GM12878 (cell line): ENCODE results near the gene HSP90AB1. TPM values are rescaled to one million over a fixed set of nuclear protein-coding genes. Genes with fewer than 3 reads are reported as not detected.

ENCODE experiments used
- ATAC-seq: fragments of 200-7000 bp; cut with Tn5 transposase; 3 replicates; pipeline ENCODE4 v1.9.1; 2020; ENCODE audit warnings: mild to moderate bottlenecking, moderate library complexity
- BruUV-seq: library from RNA; stranded (reverse); fragments of 400-500 nt; replicated peaks from 2 replicates; lab custom pipeline; 2021; lab: Mats Ljungman, UMichigan
- CTCF ChIA-PET: fragments of 300-600 bp; sonication (Branson Sonifier 250); formaldehyde crosslinking; extraction: SDS; loops from one replicate; lab custom pipeline; 2021; ENCODE audit warnings: inconsistent platforms; lab: Yijun Ruan, JAX
- POLR2A ChIA-PET: fragments of 350-600 bp; formaldehyde crosslinking; extraction: SDS; loops from one replicate; lab custom pipeline; 2021; ENCODE audit warnings: inconsistent platforms; lab: Charles Lee
- RAD21 ChIA-PET: fragments of 300-600 bp; sonication (Branson Sonifier 250); formaldehyde crosslinking; loops from one replicate; lab custom pipeline; 2023; ENCODE audit warnings: antibody characterized with exemption; ENCODE audit not compliant: unreplicated experiment; lab: Charles Lee
- SMC1A ChIA-PET: fragments of 300-600 bp; sonication (Branson Sonifier 250); formaldehyde crosslinking; loops from one replicate; lab custom pipeline; 2023; ENCODE audit not compliant: unreplicated experiment, uncharacterized antibody; lab: Charles Lee
- DNase-seq: peaks from one replicate; pipeline ENCODE4 v3.0.0-alpha.2; 2011; ENCODE audit warnings: low read depth, low spot score
- FAIRE-seq: peaks from 3 replicates; lab custom pipeline; 2011; peaks lifted over from hg19 to GRCh38; lab: Jason Lieb, UNC
- H2AFZ ChIP-seq: 2 replicates; pipeline ENCODE4 v1.6.0; 2011; ENCODE audit warnings: low read depth, low read length, control low read depth; ENCODE audit not compliant: control insufficient read depth
- H3K27ac ChIP-seq: 2 replicates; pipeline ENCODE4 v1.5.1; 2011; ENCODE audit warnings: control low read depth; ENCODE audit not compliant: control insufficient read depth, insufficient read depth
- H3K27me3 ChIP-seq, 2 experiments: replicated peaks in 1 of 2; 2 replicates each; pipeline versions ENCODE4 v1.6.0 to v1.6.1; 2011; ENCODE audit warnings: low read length in 1 of 2; ENCODE audit not compliant: control insufficient read depth in 2 of 2, insufficient read depth in 2 of 2
- H3K36me3 ChIP-seq, 2 experiments: 2 replicates each; pipeline ENCODE4 v1.5.1; 2011; ENCODE audit warnings: low read length in 1 of 2; ENCODE audit not compliant: control insufficient read depth in 2 of 2, insufficient read depth in 2 of 2
- H3K4me1 ChIP-seq: 2 replicates; pipeline ENCODE4 v1.6.1; 2011; ENCODE audit warnings: mild to moderate bottlenecking, low read length, moderate library complexity, mixed read lengths; ENCODE audit not compliant: control insufficient read depth, insufficient read depth
- H3K4me2 ChIP-seq: 2 replicates; pipeline ENCODE4 v1.6.0; 2011; ENCODE audit warnings: control low read depth; ENCODE audit not compliant: control insufficient read depth, insufficient read depth
- H3K4me3 ChIP-seq: fragments of 200-600 bp; sonication (generic); 2 replicates; pipeline ENCODE4 v1.5.1; 2016
- H3K79me2 ChIP-seq: 2 replicates; pipeline ENCODE4 v1.6.0; 2011; ENCODE audit warnings: low read length; ENCODE audit not compliant: control insufficient read depth, insufficient read depth
- H3K9ac ChIP-seq: 2 replicates; pipeline ENCODE4 v1.8.0; 2011; ENCODE audit warnings: low read length, control low read depth, mixed read lengths; ENCODE audit not compliant: control insufficient read depth, insufficient read depth
- H3K9me3 ChIP-seq: replicated peaks from 3 replicates; pipeline ENCODE4 v1.5.1; 2011; ENCODE audit warnings: mild to moderate bottlenecking, low read length; ENCODE audit not compliant: control insufficient read depth, insufficient read depth
- H4K20me1 ChIP-seq: 2 replicates; pipeline ENCODE4 v1.6.0; 2011; ENCODE audit not compliant: control insufficient read depth, insufficient read depth
- BACH1 ChIP-seq: fragments of 450-650 bp; IDR thresholded peaks from 2 replicates; pipeline ENCODE4 v1.6.1; 2017; ENCODE audit warnings: mild to moderate bottlenecking, borderline replicate concordance
- BCL3 ChIP-seq: IDR thresholded peaks from 2 replicates; pipeline ENCODE4 v1.6.1; 2011; ENCODE audit warnings: borderline replicate concordance, low read depth, mild to moderate bottlenecking, moderate library complexity, low read length; ENCODE audit not compliant: insufficient read depth, poor library complexity, severe bottlenecking
- BMI1 ChIP-seq: fragments of 450-650 bp; IDR thresholded peaks from 2 replicates; pipeline ENCODE4 v1.6.1; 2016; ENCODE audit warnings: mild to moderate bottlenecking, moderate library complexity, borderline replicate concordance
- CHD2 ChIP-seq: IDR thresholded peaks from 2 replicates; pipeline ENCODE4 v1.6.1; 2011; ENCODE audit warnings: low read depth, low read length, improper control_type of control experiment, borderline replicate concordance
- HDAC6 ChIP-seq: fragments of 200-600 bp; sonication (generic); IDR thresholded peaks from one replicate; pipeline ENCODE4 v1.8.0; 2017; ENCODE audit warnings: antibody characterized with exemption; ENCODE audit not compliant: unreplicated experiment
- POLR2A ChIP-seq: IDR thresholded peaks from 2 replicates; pipeline ENCODE4 v1.6.1; 2011; ENCODE audit warnings: low read depth, mild to moderate bottlenecking, low read length
- POLR2AphosphoS2 ChIP-seq: IDR thresholded peaks from 2 replicates; pipeline ENCODE4 v1.6.1; 2011; ENCODE audit warnings: low read depth, mild to moderate bottlenecking, low read length, improper control_type of control experiment, moderate library complexity
- POLR2AphosphoS5 ChIP-seq: IDR thresholded peaks from 2 replicates; pipeline ENCODE4 v1.6.1; 2011; ENCODE audit warnings: mild to moderate bottlenecking, low read length, inconsistent platforms
- POU2F2 ChIP-seq: IDR thresholded peaks from 3 replicates; pipeline ENCODE4 v1.6.1; 2011; ENCODE audit warnings: low read depth, mild to moderate bottlenecking, low read length, borderline replicate concordance
- SMAD5 ChIP-seq: IDR thresholded peaks from 2 replicates; pipeline ENCODE4 v1.6.1; 2016; ENCODE audit warnings: antibody characterized with exemption, low read depth
- TCF3 ChIP-seq: IDR thresholded peaks from 2 replicates; pipeline ENCODE4 v1.6.1; 2012; ENCODE audit warnings: low read depth, mild to moderate bottlenecking, low read length, borderline replicate concordance; ENCODE audit not compliant: insufficient read depth
- TCF7 ChIP-seq: IDR thresholded peaks from 2 replicates; pipeline ENCODE4 v1.6.1; 2014; ENCODE audit warnings: antibody characterized with exemption, borderline replicate concordance
- WRNIP1 ChIP-seq: IDR thresholded peaks from 2 replicates; pipeline ENCODE4 v1.6.1; 2011; ENCODE audit warnings: low read depth, low read length, improper control_type of control experiment, borderline replicate concordance
- ZNF24 ChIP-seq: fragments of 450-650 bp; IDR thresholded peaks from 2 replicates; pipeline ENCODE4 v1.6.1; 2017; ENCODE audit warnings: antibody characterized with exemption, mild to moderate bottlenecking
- WGBS: methylation state at CpG from one replicate; pipeline ENCODE4 v1.1.6; 2016; ENCODE audit warnings: low lambda C conversion rate; ENCODE audit not compliant: insufficient replicate concordance, insufficient coverage; ENCODE audit errors: missing lambda C conversion rate; 5-methylcytosine and 5-hydroxymethylcytosine counted together
- in situ Hi-C: fragments of 300-500 bp; cut with MboI; formaldehyde crosslinking; loops from 9 replicates; pipeline ENCODE4 v1.14.3; 2018; ENCODE audit warnings: mixed read lengths
- intact Hi-C: fragments of 100-400 bp; cut with micrococcal nuclease; formaldehyde crosslinking; loops from one replicate; pipeline ENCODE4 v1.14.2; 2022; ENCODE audit not compliant: unreplicated experiment
- polyA plus RNA-seq, 11 experiments: library from polyadenylated mRNA; depleted of rRNA in 4 of 11; unstranded in 6 of 11; stranded (reverse) in 5 of 11; fragments of >200 nt; fragmentation: Nextera tagmentation in 4 of 11; fragmentation: Illumina TruSeq in 1 of 11; extraction: Ambion mirVana in 4 of 11; extraction: Trizol in 1 of 11; gene quantifications; 1 replicate in 1 of 11; 2 replicates in 10 of 11; pipeline versions ENCODE4 v1.2.1 to v1.2.3, GENCODE V29; 2011 to 2016; ENCODE audit warnings: inconsistent platforms in 2 of 11, missing spikeins in 2 of 11, low read depth in 1 of 11
- total RNA-seq, 4 experiments: library from RNA; depleted of rRNA in 3 of 4; stranded (reverse); fragments of >200 nt in 3 of 4; fragmentation: Illumina TruSeq in 1 of 4; extraction: Trizol in 1 of 4; gene quantifications; 2 replicates each; pipeline versions ENCODE4 v1.2.1 to v1.2.3, GENCODE V29; 2013 to 2021

HSP90AB1 gene
- total and polyA plus RNA-seq, 10 of the 15 experiments (the other 5 are each of a cell fraction or from before 2014, with no cell fraction given) = 988 to 1,682 (median 1,146) TPM

GRCh38 chr6:44254191-44255104, 7.5 kb downstream of the HSP90AB1 start:
- DNase-seq = no peak
- Histone ChIP-seq H3K4me1 (peaks cover 35% of the 10 kb centered on the region), H3K27me3 (no peaks in the 10 kb centered on the region), H3K9ac (no peak overlapping the region), H3K27ac (no peak overlapping the region), H3K79me2 (peaks cover 84% of the 10 kb centered on the region), H3K4me3 (no peak overlapping the region), H3K4me2 (peak overlapping the region; percentile 71), H4K20me1 (peaks cover 10% of the 10 kb centered on the region; the same call in 1 of the 2 replicates), H3K9me3 (no peaks in the 10 kb centered on the region), H2AFZ (no peak overlapping the region), H3K36me3 (peaks cover 38 to 57% of the 10 kb centered on the region in 2 experiments)
- 75% methylated on average over 11 of the region's 12 CpGs for WGBS
- intact Hi-C loops (no loop called here), in situ Hi-C loops (no loop called here)
- no TSS peak for BruUV-seq
- no peak for ATAC-seq
- FAIRE-seq = no peak
- TF ChIP-seq POU2F2 = peak; percentile 8; the same call in 1 of the 3 replicates
- TF ChIP-seq BCL3 = peak; percentile 9
- peak; percentile 78 for TF ChIP-seq POLR2A
- peak; percentile 60 for TF ChIP-seq HDAC6
- TF ChIP-seq CHD2 = 0 out of 2 replicates have a peak, but pooled peaks have one; percentile 13
- peak; percentile 34; the same call in 1 of the 2 replicates for TF ChIP-seq SMAD5
- no peak for TF ChIP-seq TCF3
- no peak for TF ChIP-seq WRNIP1
- TF ChIP-seq BACH1 = peak; percentile 71
- 0 out of 2 replicates have a peak, but pooled peaks have one; percentile 33 for TF ChIP-seq BMI1
- no peak for TF ChIP-seq ZNF24
- peak; percentile 19; the same call in 1 of the 2 replicates for TF ChIP-seq TCF7
- TF ChIP-seq POLR2AphosphoS2 = peak; percentile 83; the same call in 1 of the 2 replicates
- TF ChIP-seq POLR2AphosphoS5 = peak; percentile 32
- POLR2A ChIA-PET = interaction anchor here (0.5 to 10.7 kb wide), 10 partner anchors 7 to 185 kb away, joined by 3 to 131 read pairs (median 4); partner anchors contain the start of gene HSP90AB1
- RAD21 ChIA-PET = interaction anchor here (0.7 to 4.8 kb wide), 8 partner anchors 8 to 158 kb away, joined by 3 to 28 read pairs (median 3); partner anchors contain the start of gene HSP90AB1
- CTCF ChIA-PET = interaction anchor here (0.7 to 5.0 kb wide), 16 partner anchors 7 to 158 kb away, joined by 3 to 45 read pairs (median 4); partner anchors contain the start of genes HSP90AB1 and SLC29A1
- SMC1A ChIA-PET = interaction anchor here (0.8 to 3.1 kb wide), 9 partner anchors 8 to 83 kb away, joined by 3 to 25 read pairs (median 5); partner anchors contain the start of genes HSP90AB1 and SLC29A1
